GM18907 (cell line): ENCODE results near the gene NXN.
"Not testable (repeated sequence)": the region's sequence is repeated elsewhere in the genome, so short reads cannot be mapped to it uniquely, and the experiment has no call there.

Source experiments
- ATAC-seq: cut with Tn5 transposase; IDR thresholded peaks from one replicate; pipeline ENCODE4 v1.9.1; 2021; ENCODE audit warnings: mild to moderate bottlenecking, moderate library complexity; ENCODE audit not compliant: unreplicated experiment

Gene NXN

GRCh38 chr17:1007310-1008007, 27.9 kb upstream of the NXN start:
- no peak for ATAC-seq

- ATAC-seq: no peak
Observed at GRCh38 chr17:1006054-1006453, 26.5 kb upstream of the NXN start.

- no peak for ATAC-seq
Observed at GRCh38 chr17:1005361-1005946, 25.9 kb upstream of the NXN start.

- no peak for ATAC-seq
Observed at GRCh38 chr17:1004769-1005295, 25.3 kb upstream of the NXN start.

- ATAC-seq: no peak
Observed at GRCh38 chr17:1003972-1004768, 24.6 kb upstream of the NXN start.

- ATAC-seq: no peak
Observed at GRCh38 chr17:1003633-1003971, 24.0 kb upstream of the NXN start.

GRCh38 chr17:1002771-1003555, 23.4 kb upstream of the NXN start:
- no peak for ATAC-seq

- no peak for ATAC-seq
Observed at GRCh38 chr17:1002412-1002753, 22.8 kb upstream of the NXN start.

GRCh38 chr17:1001640-1002411, 22.2 kb upstream of the NXN start:
- no peak for ATAC-seq

- ATAC-seq: no peak
Observed at GRCh38 chr17:1000597-1001461, 21.3 kb upstream of the NXN start.

GRCh38 chr17:998111-998510, 18.5 kb upstream of the NXN start:
- ATAC-seq: no peak

- ATAC-seq: peak; percentile 90
Observed at GRCh38 chr17:996554-997344, 17.2 kb upstream of the NXN start, which contains the start of gene TIMM22. Gene TIMM22, plus strand, starts transcription at chr17:997129. Its CDS starts 14 bp downstream, at chr17:997143.

GRCh38 chr17:995324-995723, 15.7 kb upstream of the NXN start:
- ATAC-seq: not testable (repeated sequence)

GRCh38 chr17:992933-993332, 13.4 kb upstream of the NXN start:
- no peak for ATAC-seq

- no peak for ATAC-seq
Observed at GRCh38 chr17:988561-988960, 9.0 kb upstream of the NXN start.

- ATAC-seq: no peak
Observed at GRCh38 chr17:987931-988330, 8.4 kb upstream of the NXN start.

GRCh38 chr17:986322-986929, 6.8 kb upstream of the NXN start:
- no peak for ATAC-seq

GRCh38 chr17:983921-984320, 4.3 kb upstream of the NXN start:
- ATAC-seq: no peak
